ENCODE results near the gene SYNE1. TPM values are rescaled to one million over a fixed set of nuclear protein-coding genes. Genes with fewer than 3 reads are reported as not detected.
A peak's percentile ranks its signal among the peaks of the same experiment; 100 is the strongest.

Gene SYNE1
- polyA plus RNA-seq, 1 experiment: 35.7 TPM

DNA sequence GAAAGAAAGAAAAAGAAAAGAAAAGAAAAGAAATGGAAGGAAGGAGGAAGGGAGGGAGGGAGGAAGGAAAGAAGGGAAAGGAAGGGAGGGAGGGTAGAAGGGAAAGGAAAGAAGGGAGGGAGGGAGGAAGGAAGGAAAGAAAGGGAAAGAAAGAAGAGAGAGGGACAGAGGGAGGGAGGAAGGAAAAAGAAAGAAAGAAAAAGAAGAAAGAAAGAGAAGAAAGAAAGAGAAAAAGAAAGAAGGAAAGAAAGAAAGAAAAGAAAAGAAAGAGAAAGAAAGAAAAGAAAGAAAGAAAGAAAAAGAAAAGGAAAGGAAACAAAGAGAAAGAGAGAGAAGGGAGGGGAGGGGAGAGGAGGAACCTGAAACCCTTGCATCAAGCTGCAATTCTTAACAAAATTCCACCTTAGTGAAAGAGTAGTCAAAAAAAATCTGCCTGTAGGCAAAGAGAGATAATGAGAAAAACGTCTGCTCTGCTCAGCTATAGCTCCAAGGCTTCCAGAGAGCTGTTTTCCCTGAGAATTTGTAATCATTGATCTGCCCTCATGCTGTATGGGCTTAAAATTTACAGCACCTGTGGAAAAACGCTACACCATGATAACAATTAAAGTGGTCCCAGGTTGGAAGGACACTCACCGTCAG, 43.8 kb upstream of the SYNE1 start:
- Histone ChIP-seq H3K4me3 (ENCODE audit: low read depth, low read length) (no peak overlapping the region), H3K27ac (ENCODE audit: low read depth, low read length) (no peak overlapping the region), H3K9me3 (ENCODE audit: control insufficient read depth, insufficient read depth, low read length) (no peaks in the 10 kb centered on the region; the same call in 1 of the 2 replicates), H3K27me3 (ENCODE audit: control insufficient read depth, insufficient read depth, low read length) (no peaks in the 10 kb centered on the region)
- ChIA-PET CTCF (interaction anchor here (1.1 kb wide), 1 partner anchor 11 kb away, joined by 3 read pairs; no protein-coding TSS in a partner anchor), POLR2A (no interaction called here)
- TF ChIP-seq, protein P1, sequence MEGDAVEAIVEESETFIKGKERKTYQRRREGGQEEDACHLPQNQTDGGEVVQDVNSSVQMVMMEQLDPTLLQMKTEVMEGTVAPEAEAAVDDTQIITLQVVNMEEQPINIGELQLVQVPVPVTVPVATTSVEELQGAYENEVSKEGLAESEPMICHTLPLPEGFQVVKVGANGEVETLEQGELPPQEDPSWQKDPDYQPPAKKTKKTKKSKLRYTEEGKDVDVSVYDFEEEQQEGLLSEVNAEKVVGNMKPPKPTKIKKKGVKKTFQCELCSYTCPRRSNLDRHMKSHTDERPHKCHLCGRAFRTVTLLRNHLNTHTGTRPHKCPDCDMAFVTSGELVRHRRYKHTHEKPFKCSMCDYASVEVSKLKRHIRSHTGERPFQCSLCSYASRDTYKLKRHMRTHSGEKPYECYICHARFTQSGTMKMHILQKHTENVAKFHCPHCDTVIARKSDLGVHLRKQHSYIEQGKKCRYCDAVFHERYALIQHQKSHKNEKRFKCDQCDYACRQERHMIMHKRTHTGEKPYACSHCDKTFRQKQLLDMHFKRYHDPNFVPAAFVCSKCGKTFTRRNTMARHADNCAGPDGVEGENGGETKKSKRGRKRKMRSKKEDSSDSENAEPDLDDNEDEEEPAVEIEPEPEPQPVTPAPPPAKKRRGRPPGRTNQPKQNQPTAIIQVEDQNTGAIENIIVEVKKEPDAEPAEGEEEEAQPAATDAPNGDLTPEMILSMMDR (IDR thresholded peaks at IDR 0.05; ENCODE audit: low read depth, low read length): no peak
- DNase-seq (ENCODE audit: low read depth, low spot score): no peak

DNA sequence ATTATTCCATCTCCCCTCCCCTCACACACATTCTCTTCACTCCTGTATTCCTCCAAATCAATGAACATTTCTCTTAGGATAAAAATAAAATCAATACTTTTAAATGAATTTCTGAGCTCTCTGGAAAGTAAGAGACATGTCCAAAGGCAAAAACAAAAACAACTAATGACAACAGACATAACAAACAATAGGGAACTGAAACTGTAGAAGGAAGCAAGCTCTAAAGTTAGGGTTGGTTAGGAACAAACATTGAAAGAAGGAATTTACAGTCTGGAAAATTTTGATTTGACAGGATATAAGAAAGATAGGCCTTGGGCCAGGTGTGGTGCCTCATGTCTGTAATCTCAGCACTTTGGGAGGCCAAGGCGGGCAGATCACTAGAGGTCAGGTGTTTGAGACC, 43.0 kb upstream of the SYNE1 start:
- Histone ChIP-seq H3K27me3 (ENCODE audit: control insufficient read depth, insufficient read depth, low read length) (no peaks in the 10 kb centered on the region), H3K27ac (ENCODE audit: low read depth, low read length) (no peak overlapping the region), H3K4me3 (ENCODE audit: low read depth, low read length) (no peak overlapping the region), H3K9me3 (ENCODE audit: control insufficient read depth, insufficient read depth, low read length) (no peaks in the 10 kb centered on the region; the same call in 1 of the 2 replicates)
- POLR2A ChIA-PET: no interaction called here
- DNase-seq (ENCODE audit: low read depth, low spot score): no peak
- CTCF ChIA-PET: interaction anchor here (0.9 kb wide), 1 partner anchor 37 kb away, joined by 3 read pairs; no protein-coding TSS in a partner anchor
- TF ChIP-seq, protein P1 (IDR thresholded peaks at IDR 0.05; ENCODE audit: low read depth, low read length): no peak

GRCh38 chr6:152673236-152673635, 36.1 kb upstream of the SYNE1 start:
- no peak for DNase-seq (ENCODE audit: low read depth, low spot score)
- POLR2A ChIA-PET: no interaction called here
- H3K4me3 ChIP-seq (ENCODE audit: low read depth, low read length): no peak overlapping the region
- TF ChIP-seq, protein P1 (IDR thresholded peaks at IDR 0.05; ENCODE audit: low read depth, low read length): no peak
- H3K27me3 ChIP-seq (ENCODE audit: control insufficient read depth, insufficient read depth, low read length): no peaks in the 10 kb centered on the region
- CTCF ChIA-PET: interaction anchor here (1.0 kb wide), 1 partner anchor 120 kb away, joined by 3 read pairs; no protein-coding TSS in a partner anchor
- H3K27ac ChIP-seq (ENCODE audit: low read depth, low read length): no peak overlapping the region
- H3K9me3 ChIP-seq (ENCODE audit: control insufficient read depth, insufficient read depth, low read length): no peaks in the 10 kb centered on the region

- POLR2A ChIA-PET: no interaction called here
- Histone ChIP-seq H3K4me3 (ENCODE audit: low read depth, low read length) (no peak overlapping the region), H3K27ac (ENCODE audit: low read depth, low read length) (no peak overlapping the region), H3K9me3 (ENCODE audit: control insufficient read depth, insufficient read depth, low read length) (no peaks in the 10 kb centered on the region), H3K27me3 (ENCODE audit: control insufficient read depth, insufficient read depth, low read length) (no peaks in the 10 kb centered on the region)
- DNase-seq (ENCODE audit: low read depth, low spot score): no peak
- CTCF ChIA-PET: interaction anchor here (1.3 to 6.8 kb wide), 4 partner anchors 28 to 186 kb away, joined by 6 to 81 read pairs (median 22); no protein-coding TSS in a partner anchor
- TF ChIP-seq, protein P1 (IDR thresholded peaks at IDR 0.05; ENCODE audit: low read depth, low read length): no peak
Observed at GRCh38 chr6:152671171-152671570, 34.0 kb upstream of the SYNE1 start.

DNA sequence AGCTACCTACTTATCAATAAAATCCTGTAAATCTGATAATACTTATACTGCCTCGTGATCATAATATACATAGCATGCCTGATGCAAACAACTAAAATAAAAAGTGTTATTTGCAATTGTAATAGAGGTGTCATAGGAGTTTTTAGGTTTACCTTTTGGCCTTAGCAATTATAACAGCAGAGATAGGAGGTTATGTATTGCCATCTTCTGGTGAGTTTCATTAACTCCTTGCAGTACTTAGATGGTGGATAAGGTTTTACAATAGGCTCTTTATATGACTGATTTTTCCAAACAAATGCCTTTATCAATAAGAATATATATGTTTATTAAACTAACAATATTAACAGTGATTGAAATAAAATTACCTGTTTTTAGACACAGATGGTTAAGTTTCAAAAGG, 32.7 kb upstream of the SYNE1 start:
- no peak overlapping the region for H3K4me3 ChIP-seq (ENCODE audit: low read depth, low read length)
- H3K9me3 ChIP-seq (ENCODE audit: control insufficient read depth, insufficient read depth, low read length): no peaks in the 10 kb centered on the region
- ChIA-PET POLR2A (no interaction called here), CTCF (interaction anchor here (0.6 to 6.8 kb wide), 10 partner anchors 12 to 185 kb away, joined by 3 to 81 read pairs (median 3); no protein-coding TSS in a partner anchor)
- H3K27ac ChIP-seq (ENCODE audit: low read depth, low read length): no peak overlapping the region
- TF ChIP-seq, protein P1 (IDR thresholded peaks at IDR 0.05; ENCODE audit: low read depth, low read length): peak; percentile 62
- no peaks in the 10 kb centered on the region for H3K27me3 ChIP-seq (ENCODE audit: control insufficient read depth, insufficient read depth, low read length)
- DNase-seq (ENCODE audit: low read depth, low spot score): no peak
